ENCODE results near the gene NCOA7.
A peak's percentile ranks its signal among the peaks of the same experiment; 100 is the strongest.

The NCOA7 gene

DNA sequence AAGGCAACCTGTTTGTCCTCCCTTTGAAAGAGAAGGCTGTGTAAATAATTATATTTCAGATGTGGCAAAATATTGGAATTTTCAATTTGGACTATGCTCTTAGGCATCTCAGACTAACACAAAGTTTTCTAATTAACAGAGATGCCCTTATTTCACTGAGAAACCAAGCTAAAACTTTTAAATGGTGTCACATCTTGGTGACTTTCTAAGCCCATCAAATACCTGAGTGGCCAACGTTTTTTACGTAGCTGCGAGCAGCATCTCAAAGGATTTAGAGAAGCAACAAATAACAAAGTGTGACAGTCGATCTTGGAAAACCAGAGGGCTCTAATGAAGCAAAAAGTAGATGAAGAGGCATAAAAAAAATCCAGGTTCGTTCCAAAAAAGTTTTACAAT is 44.7 kb upstream of the NCOA7 start:
- Histone ChIP-seq H3K27me3 (ENCODE audit: insufficient read depth, poor library complexity, severe bottlenecking) (peaks cover 67% of the 10 kb centered on the region), H3K4me3 (replicated peaks; ENCODE audit: insufficient read depth, low read length) (no peak overlapping the region), H3K27ac (replicated peaks) (no peak overlapping the region)
- DNase-seq (ENCODE audit: low read depth in 1 of 2, low spot score in 1 of 2) = no peak
- TF ChIP-seq SPI1 (IDR thresholded peaks at IDR 0.05; ENCODE audit: borderline replicate concordance, low read depth) (no peak), GABPA (IDR thresholded peaks at IDR 0.05; ENCODE audit: low read depth) (no peak)
- TF ChIP-seq, protein P1, sequence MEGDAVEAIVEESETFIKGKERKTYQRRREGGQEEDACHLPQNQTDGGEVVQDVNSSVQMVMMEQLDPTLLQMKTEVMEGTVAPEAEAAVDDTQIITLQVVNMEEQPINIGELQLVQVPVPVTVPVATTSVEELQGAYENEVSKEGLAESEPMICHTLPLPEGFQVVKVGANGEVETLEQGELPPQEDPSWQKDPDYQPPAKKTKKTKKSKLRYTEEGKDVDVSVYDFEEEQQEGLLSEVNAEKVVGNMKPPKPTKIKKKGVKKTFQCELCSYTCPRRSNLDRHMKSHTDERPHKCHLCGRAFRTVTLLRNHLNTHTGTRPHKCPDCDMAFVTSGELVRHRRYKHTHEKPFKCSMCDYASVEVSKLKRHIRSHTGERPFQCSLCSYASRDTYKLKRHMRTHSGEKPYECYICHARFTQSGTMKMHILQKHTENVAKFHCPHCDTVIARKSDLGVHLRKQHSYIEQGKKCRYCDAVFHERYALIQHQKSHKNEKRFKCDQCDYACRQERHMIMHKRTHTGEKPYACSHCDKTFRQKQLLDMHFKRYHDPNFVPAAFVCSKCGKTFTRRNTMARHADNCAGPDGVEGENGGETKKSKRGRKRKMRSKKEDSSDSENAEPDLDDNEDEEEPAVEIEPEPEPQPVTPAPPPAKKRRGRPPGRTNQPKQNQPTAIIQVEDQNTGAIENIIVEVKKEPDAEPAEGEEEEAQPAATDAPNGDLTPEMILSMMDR (IDR thresholded peaks at IDR 0.05; ENCODE audit: insufficient read depth, low read length) = no peak

DNA sequence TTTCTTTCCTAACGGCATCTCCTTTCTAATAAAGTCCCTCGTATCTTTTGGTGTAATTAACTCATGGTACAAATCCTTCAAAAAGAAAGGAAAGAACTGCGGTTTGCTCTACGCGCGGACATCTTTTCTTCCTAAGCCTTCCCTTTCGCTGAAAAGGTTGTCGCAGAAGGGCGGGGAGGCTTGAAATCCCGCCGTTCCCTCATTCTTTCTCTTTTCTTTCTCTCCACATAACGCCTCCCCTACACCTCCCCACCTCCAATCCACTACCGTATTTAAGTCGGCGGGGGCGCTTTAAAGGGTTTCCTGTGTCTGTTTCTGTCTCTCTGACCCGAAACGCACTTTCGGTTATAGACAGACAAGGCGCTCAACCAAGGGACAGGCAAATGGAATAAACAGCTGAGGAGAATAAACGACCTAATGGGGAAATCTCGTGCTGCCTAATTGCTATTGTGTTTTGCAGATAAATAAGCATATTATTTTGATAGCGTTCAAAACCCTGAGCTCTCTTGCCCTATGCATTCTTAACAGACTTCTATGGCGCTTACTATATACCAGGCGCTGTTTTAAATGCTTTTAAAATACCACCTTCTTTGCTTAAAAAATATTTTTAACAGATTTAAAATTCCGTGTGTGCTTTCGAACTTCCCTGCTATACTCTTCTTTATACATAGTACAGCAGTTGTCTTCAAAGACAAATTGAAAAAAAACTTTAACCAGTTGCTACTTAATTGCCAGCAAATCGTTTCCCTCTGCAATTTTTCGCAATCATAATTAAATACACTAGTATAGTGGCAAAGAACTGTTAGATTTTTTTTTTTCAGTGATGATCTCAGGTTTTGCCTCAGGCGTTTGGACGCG is 43.8 kb upstream of the NCOA7 start:
- peak in 1 of 2 experiments; percentile 48 for DNase-seq (ENCODE audit: low read depth in 1 of 2, low spot score in 1 of 2)
- TF ChIP-seq GABPA (IDR thresholded peaks at IDR 0.05; ENCODE audit: low read depth) = no peak
- TF ChIP-seq, protein P2, sequence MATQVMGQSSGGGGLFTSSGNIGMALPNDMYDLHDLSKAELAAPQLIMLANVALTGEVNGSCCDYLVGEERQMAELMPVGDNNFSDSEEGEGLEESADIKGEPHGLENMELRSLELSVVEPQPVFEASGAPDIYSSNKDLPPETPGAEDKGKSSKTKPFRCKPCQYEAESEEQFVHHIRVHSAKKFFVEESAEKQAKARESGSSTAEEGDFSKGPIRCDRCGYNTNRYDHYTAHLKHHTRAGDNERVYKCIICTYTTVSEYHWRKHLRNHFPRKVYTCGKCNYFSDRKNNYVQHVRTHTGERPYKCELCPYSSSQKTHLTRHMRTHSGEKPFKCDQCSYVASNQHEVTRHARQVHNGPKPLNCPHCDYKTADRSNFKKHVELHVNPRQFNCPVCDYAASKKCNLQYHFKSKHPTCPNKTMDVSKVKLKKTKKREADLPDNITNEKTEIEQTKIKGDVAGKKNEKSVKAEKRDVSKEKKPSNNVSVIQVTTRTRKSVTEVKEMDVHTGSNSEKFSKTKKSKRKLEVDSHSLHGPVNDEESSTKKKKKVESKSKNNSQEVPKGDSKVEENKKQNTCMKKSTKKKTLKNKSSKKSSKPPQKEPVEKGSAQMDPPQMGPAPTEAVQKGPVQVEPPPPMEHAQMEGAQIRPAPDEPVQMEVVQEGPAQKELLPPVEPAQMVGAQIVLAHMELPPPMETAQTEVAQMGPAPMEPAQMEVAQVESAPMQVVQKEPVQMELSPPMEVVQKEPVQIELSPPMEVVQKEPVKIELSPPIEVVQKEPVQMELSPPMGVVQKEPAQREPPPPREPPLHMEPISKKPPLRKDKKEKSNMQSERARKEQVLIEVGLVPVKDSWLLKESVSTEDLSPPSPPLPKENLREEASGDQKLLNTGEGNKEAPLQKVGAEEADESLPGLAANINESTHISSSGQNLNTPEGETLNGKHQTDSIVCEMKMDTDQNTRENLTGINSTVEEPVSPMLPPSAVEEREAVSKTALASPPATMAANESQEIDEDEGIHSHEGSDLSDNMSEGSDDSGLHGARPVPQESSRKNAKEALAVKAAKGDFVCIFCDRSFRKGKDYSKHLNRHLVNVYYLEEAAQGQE (IDR thresholded peaks at IDR 0.05; ENCODE audit: insufficient replicate concordance, low read depth) = no peak
- TF ChIP-seq, protein P1 (IDR thresholded peaks at IDR 0.05; ENCODE audit: insufficient read depth, low read length) = no peak
- TF ChIP-seq SPI1 (IDR thresholded peaks at IDR 0.05; ENCODE audit: borderline replicate concordance, low read depth) = no peak
- no peak for TF ChIP-seq POLR2AphosphoS5 (IDR thresholded peaks at IDR 0.05; ENCODE audit: low read depth)
- Histone ChIP-seq H3K27ac (replicated peaks) (no peak overlapping the region), H3K4me3 (replicated peaks; ENCODE audit: insufficient read depth, low read length) (peak overlapping the region; percentile 75), H3K27me3 (ENCODE audit: insufficient read depth, poor library complexity, severe bottlenecking) (peaks cover 71% of the 10 kb centered on the region)

DNA sequence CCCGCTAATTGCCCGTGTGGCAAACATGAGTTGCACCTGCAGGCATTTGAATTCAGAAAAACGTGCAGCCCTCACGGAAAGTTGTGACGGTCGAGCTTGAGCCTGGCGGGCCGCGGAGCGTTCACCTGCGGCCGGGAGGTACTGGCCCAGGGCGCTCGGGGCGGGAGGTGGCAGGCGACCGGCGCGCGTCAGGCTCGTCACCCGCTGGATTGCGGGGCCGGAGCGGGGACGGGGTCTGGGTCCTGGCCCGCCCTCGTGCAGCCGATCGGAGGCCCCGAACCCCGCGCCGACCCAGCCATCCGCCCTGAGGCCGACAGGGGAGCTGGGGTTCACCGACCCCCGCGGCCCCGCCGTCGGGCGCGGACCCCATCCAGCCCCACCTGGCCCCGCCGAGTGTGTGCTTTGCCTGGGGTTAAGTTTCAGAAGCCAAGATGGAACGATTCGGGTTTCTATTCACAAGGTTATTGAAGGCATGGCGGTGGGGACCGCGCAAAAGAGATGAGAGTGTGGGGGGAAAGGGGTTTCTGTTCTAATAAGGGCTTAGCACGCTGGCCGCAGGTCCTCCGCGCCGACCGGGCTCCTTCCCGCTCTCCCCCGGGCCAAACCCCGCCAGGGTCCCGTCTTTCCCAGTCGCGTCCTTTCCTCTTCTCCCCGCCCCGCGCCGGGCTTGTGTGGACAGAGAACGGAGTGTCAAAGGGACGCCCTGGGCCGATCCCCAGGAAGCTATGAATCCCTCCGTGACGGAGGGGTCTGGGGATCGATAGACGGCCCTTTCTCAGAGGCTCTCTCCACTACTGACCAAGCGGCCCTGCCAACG is 43.0 kb upstream of the NCOA7 start:
- DNase-seq (ENCODE audit: low read depth in 1 of 2, low spot score in 1 of 2) = no peak
- TF ChIP-seq GABPA (IDR thresholded peaks at IDR 0.05; ENCODE audit: low read depth) (no peak), POLR2AphosphoS5 (IDR thresholded peaks at IDR 0.05; ENCODE audit: low read depth) (no peak), SPI1 (IDR thresholded peaks at IDR 0.05; ENCODE audit: borderline replicate concordance, low read depth) (no peak)
- TF ChIP-seq, protein P1 (IDR thresholded peaks at IDR 0.05; ENCODE audit: insufficient read depth, low read length) = no peak
- TF ChIP-seq, protein P2 (IDR thresholded peaks at IDR 0.05; ENCODE audit: insufficient replicate concordance, low read depth) = no peak
- Histone ChIP-seq H3K27me3 (ENCODE audit: insufficient read depth, poor library complexity, severe bottlenecking) (peaks cover 71% of the 10 kb centered on the region), H3K27ac (replicated peaks) (no peak overlapping the region), H3K4me3 (replicated peaks; ENCODE audit: insufficient read depth, low read length) (peak overlapping the region; percentile 75)

Measured in HL-60 (cell line).